ENCODE results near the gene CDC73. TPM values are rescaled to one million over a fixed set of nuclear protein-coding genes. Genes with fewer than 3 reads are reported as not detected.
A peak's percentile ranks its signal among the peaks of the same experiment; 100 is the strongest.

Gene CDC73
- total RNA-seq, 1 donor from 2014 or later, result 20.1 TPM

- TF ChIP-seq CTCF (IDR thresholded peaks at IDR 0.05; ENCODE audit: insufficient read depth, low read length, poor library complexity, severe bottlenecking), result no peak
- Histone ChIP-seq H3K36me3 (ENCODE audit: control insufficient read depth, insufficient read depth, low read length) (no peaks in the 10 kb centered on the region), H3K27me3 (ENCODE audit: control insufficient read depth, insufficient read depth, low read length) (no peaks in the 10 kb centered on the region), H3K4me3 (ENCODE audit: low read depth, low read length) (no peak overlapping the region)
- no peak for DNase-seq (ENCODE audit: low read depth)
Observed at GRCh38 chr1:193176113-193176512, 54.3 kb downstream of the CDC73 start.

GRCh38 chr1:193176788-193177187 lies 55.0 kb downstream of the CDC73 start:
- no peak overlapping the region for H3K4me3 ChIP-seq (ENCODE audit: low read depth, low read length)
- TF ChIP-seq CTCF (IDR thresholded peaks at IDR 0.05; ENCODE audit: insufficient read depth, low read length, poor library complexity, severe bottlenecking), result no peak
- DNase-seq (ENCODE audit: low read depth), result no peak
- H3K27me3 ChIP-seq (ENCODE audit: control insufficient read depth, insufficient read depth, low read length), result no peaks in the 10 kb centered on the region
- no peaks in the 10 kb centered on the region for H3K36me3 ChIP-seq (ENCODE audit: control insufficient read depth, insufficient read depth, low read length)

GRCh38 chr1:193179094-193179493 lies 57.3 kb downstream of the CDC73 start:
- Histone ChIP-seq H3K4me3 (ENCODE audit: low read depth, low read length) (no peak overlapping the region), H3K36me3 (ENCODE audit: control insufficient read depth, insufficient read depth, low read length) (no peaks in the 10 kb centered on the region), H3K27me3 (ENCODE audit: control insufficient read depth, insufficient read depth, low read length) (no peaks in the 10 kb centered on the region)
- DNase-seq (ENCODE audit: low read depth), result no peak
- no peak for TF ChIP-seq CTCF (IDR thresholded peaks at IDR 0.05; ENCODE audit: insufficient read depth, low read length, poor library complexity, severe bottlenecking)

- H3K4me3 ChIP-seq (ENCODE audit: low read depth, low read length), result no peak overlapping the region
- TF ChIP-seq CTCF (IDR thresholded peaks at IDR 0.05; ENCODE audit: insufficient read depth, low read length, poor library complexity, severe bottlenecking), result no peak
Observed at GRCh38 chr1:193181536-193181935, 59.7 kb downstream of the CDC73 start.

GRCh38 chr1:193181985-193182384 lies 60.2 kb downstream of the CDC73 start:
- no peaks in the 10 kb centered on the region for H3K36me3 ChIP-seq (ENCODE audit: control insufficient read depth, insufficient read depth, low read length)
- no peaks in the 10 kb centered on the region for H3K27me3 ChIP-seq (ENCODE audit: control insufficient read depth, insufficient read depth, low read length)
- no peak for TF ChIP-seq CTCF (IDR thresholded peaks at IDR 0.05; ENCODE audit: insufficient read depth, low read length, poor library complexity, severe bottlenecking)
- no peak overlapping the region for H3K4me3 ChIP-seq (ENCODE audit: low read depth, low read length)
- no peak for DNase-seq (ENCODE audit: low read depth)

More at GRCh38 chr1:193181536-193181935, 59.7 kb downstream of the CDC73 start:
- Histone ChIP-seq H3K27me3 (ENCODE audit: control insufficient read depth, insufficient read depth, low read length) (no peaks in the 10 kb centered on the region), H3K36me3 (ENCODE audit: control insufficient read depth, insufficient read depth, low read length) (no peaks in the 10 kb centered on the region)
- no peak for DNase-seq (ENCODE audit: low read depth)

GRCh38 chr1:193183019-193183627 lies 61.3 kb downstream of the CDC73 start:
- DNase-seq (ENCODE audit: low read depth), result no peak
- no peaks in the 10 kb centered on the region for H3K36me3 ChIP-seq (ENCODE audit: control insufficient read depth, insufficient read depth, low read length)
- no peak overlapping the region for H3K4me3 ChIP-seq (ENCODE audit: low read depth, low read length)
- TF ChIP-seq CTCF (IDR thresholded peaks at IDR 0.05; ENCODE audit: insufficient read depth, low read length, poor library complexity, severe bottlenecking), result peak; percentile 66
- no peaks in the 10 kb centered on the region for H3K27me3 ChIP-seq (ENCODE audit: control insufficient read depth, insufficient read depth, low read length)

Measured in kidney epithelial cell (primary cell).